ENCODE results near the gene EIF1AD. TPM values are rescaled to one million over a fixed set of nuclear protein-coding genes. Genes with fewer than 3 reads are reported as not detected.

The EIF1AD gene
- total and polyA plus RNA-seq, 9 of the 15 experiments (the other 6 are each of a cell fraction or from before 2014, with no cell fraction given) = 50.1 to 98.8 (median 58.7) TPM

GRCh38 chr11:66001942-66002647, at the start of gene EIF1AD, which contains the start of gene BANF1 (continued):
- TF ChIP-seq BRF1 (IDR thresholded peaks at IDR 0.05; ENCODE audit: borderline replicate concordance, extremely low read depth, insufficient read length) (no peak), XRCC5 (IDR thresholded peaks at IDR 0.05; ENCODE audit: low read depth, low read length) (peak; percentile 99), TCF7 (IDR thresholded peaks at IDR 0.05; ENCODE audit: borderline replicate concordance) (0 out of 2 replicates have a peak, but pooled peaks have one; percentile 60), TCF3 (CRISPR knock-in tag; IDR thresholded peaks at IDR 0.05) (peak; percentile 39; the same call in 1 of the 2 replicates), PPARD (CRISPR knock-in tag; IDR thresholded peaks at IDR 0.05) (no peak), ARNT (IDR thresholded peaks at IDR 0.05) (peak; percentile 78 to 94; a peak in 2 of 4 replicates), RCOR1 (IDR thresholded peaks at IDR 0.05; ENCODE audit: borderline replicate concordance in 1 of 2, low read depth in 2 of 2, low read length in 2 of 2) (peak in 1 of 2 experiments; percentile 67; a peak in 1 of 4 replicates), ZNF589 (CRISPR knock-in tag; IDR thresholded peaks at IDR 0.05; ENCODE audit: low read depth) (peak; percentile 71; the same call in 1 of the 2 replicates), ZFP30 (CRISPR knock-in tag; IDR thresholded peaks at IDR 0.05; ENCODE audit: borderline replicate concordance) (no peak), SRSF9 (IDR thresholded peaks at IDR 0.05; ENCODE audit: borderline replicate concordance, low read depth, low read length) (no peak), PURB (CRISPR knock-in tag; IDR thresholded peaks at IDR 0.05; ENCODE audit: low read depth) (no peak), JUN (IDR thresholded peaks at IDR 0.05; ENCODE audit: borderline replicate concordance, low read depth, low read length) (0 out of 2 replicates have a peak, but pooled peaks have one; percentile 58), JUN (CRISPR knock-in tag; IDR thresholded peaks at IDR 0.05; ENCODE audit: borderline replicate concordance) (no peak; the same call in 1 of the 2 replicates), PREB (CRISPR knock-in tag; IDR thresholded peaks at IDR 0.05) (no peak), ZBTB34 (CRISPR knock-in tag; IDR thresholded peaks at IDR 0.05) (no peak), POLR2AphosphoS5 (IDR thresholded peaks at IDR 0.05; ENCODE audit: control insufficient read depth, insufficient read depth, low read depth, low read length) (peak; percentile 68), ATF6 (CRISPR knock-in tag; IDR thresholded peaks at IDR 0.05) (peak; percentile 85; the same call in 1 of the 2 replicates)
- TF ChIP-seq, protein P1, sequence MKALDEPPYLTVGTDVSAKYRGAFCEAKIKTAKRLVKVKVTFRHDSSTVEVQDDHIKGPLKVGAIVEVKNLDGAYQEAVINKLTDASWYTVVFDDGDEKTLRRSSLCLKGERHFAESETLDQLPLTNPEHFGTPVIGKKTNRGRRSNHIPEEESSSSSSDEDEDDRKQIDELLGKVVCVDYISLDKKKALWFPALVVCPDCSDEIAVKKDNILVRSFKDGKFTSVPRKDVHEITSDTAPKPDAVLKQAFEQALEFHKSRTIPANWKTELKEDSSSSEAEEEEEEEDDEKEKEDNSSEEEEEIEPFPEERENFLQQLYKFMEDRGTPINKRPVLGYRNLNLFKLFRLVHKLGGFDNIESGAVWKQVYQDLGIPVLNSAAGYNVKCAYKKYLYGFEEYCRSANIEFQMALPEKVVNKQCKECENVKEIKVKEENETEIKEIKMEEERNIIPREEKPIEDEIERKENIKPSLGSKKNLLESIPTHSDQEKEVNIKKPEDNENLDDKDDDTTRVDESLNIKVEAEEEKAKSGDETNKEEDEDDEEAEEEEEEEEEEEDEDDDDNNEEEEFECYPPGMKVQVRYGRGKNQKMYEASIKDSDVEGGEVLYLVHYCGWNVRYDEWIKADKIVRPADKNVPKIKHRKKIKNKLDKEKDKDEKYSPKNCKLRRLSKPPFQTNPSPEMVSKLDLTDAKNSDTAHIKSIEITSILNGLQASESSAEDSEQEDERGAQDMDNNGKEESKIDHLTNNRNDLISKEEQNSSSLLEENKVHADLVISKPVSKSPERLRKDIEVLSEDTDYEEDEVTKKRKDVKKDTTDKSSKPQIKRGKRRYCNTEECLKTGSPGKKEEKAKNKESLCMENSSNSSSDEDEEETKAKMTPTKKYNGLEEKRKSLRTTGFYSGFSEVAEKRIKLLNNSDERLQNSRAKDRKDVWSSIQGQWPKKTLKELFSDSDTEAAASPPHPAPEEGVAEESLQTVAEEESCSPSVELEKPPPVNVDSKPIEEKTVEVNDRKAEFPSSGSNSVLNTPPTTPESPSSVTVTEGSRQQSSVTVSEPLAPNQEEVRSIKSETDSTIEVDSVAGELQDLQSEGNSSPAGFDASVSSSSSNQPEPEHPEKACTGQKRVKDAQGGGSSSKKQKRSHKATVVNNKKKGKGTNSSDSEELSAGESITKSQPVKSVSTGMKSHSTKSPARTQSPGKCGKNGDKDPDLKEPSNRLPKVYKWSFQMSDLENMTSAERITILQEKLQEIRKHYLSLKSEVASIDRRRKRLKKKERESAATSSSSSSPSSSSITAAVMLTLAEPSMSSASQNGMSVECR (CRISPR knock-in tag; IDR thresholded peaks at IDR 0.05) = peak; percentile 91

Measured in K562 (cell line).